ENCODE data around the gene ADAMTS7.
A peak's percentile ranks its signal among the peaks of the same experiment; 100 is the strongest.
"Not testable (repeated sequence)": the region's sequence is repeated elsewhere in the genome, so short reads cannot be mapped to it uniquely, and the experiment has no call there.

Gene ADAMTS7

GRCh38 chr15:78726870-78727551, 84.3 kb downstream of the ADAMTS7 start:
- ATAC-seq (no peak), DNase-seq (peak; percentile 32)

- not testable (repeated sequence) for DNase-seq, ATAC-seq
These were observed 91.3 kb downstream of the ADAMTS7 start for GRCh38 chr15:78719819-78720450.

GRCh38 chr15:78718837-78719236, 92.4 kb downstream of the ADAMTS7 start:
- DNase-seq (no peak), ATAC-seq (no peak)

GRCh38 chr15:78717956-78718656, 93.2 kb downstream of the ADAMTS7 start:
- no peak for ATAC-seq
- DNase-seq, result no peak

- ATAC-seq (no peak), DNase-seq (no peak)
These were observed 94.6 kb downstream of the ADAMTS7 start for GRCh38 chr15:78716651-78717050.

GRCh38 chr15:78715930-78716329, 95.3 kb downstream of the ADAMTS7 start:
- peak; percentile 28 for ATAC-seq

GRCh38 chr15:78715434-78715833, 95.8 kb downstream of the ADAMTS7 start:
- DNase-seq (no peak), ATAC-seq (no peak)

More at GRCh38 chr15:78715930-78716329, 95.3 kb downstream of the ADAMTS7 start:
- DNase-seq, result no peak

GRCh38 chr15:78714890-78715289, 96.4 kb downstream of the ADAMTS7 start:
- DNase-seq (no peak), ATAC-seq (no peak)

- no peak for ATAC-seq
- no peak for DNase-seq
These were observed 98.3 kb downstream of the ADAMTS7 start for GRCh38 chr15:78712797-78713515.

GRCh38 chr15:78711638-78712037, 99.6 kb downstream of the ADAMTS7 start:
- DNase-seq (no peak), ATAC-seq (no peak)

- peak; percentile 92 for ATAC-seq
- peak; percentile 73 for DNase-seq
These were observed 101.9 kb downstream of the ADAMTS7 start for GRCh38 chr15:78709263-78709882.

Measured in stimulated activated naive CD8-positive, alpha-beta T cell treated with anti-CD3 and anti-CD28 coated beads, Interleukin-15, Interleukin-2, amounts not matched to agents 100 U/mL and 50 U/mL, for 24 hours (primary cell).